PFSK-1 (cell line): ENCODE measurements around the gene TSPAN16.

Source experiments
- FOXP2 ChIP-seq: optimal IDR thresholded peaks from 2 replicates; pipeline ENCODE3; 2011; ENCODE audit warnings: borderline replicate concordance, control low read depth, inconsistent platforms; ENCODE audit not compliant: insufficient read depth; ENCODE audit errors: extremely low read length, extremely low read depth
- POLR2AphosphoS5 ChIP-seq: IDR thresholded peaks from 2 replicates; pipeline ENCODE4 v1.6.1; 2012; ENCODE audit warnings: low read depth, mild to moderate bottlenecking, control low read depth, low read length, moderate library complexity
- SIN3A ChIP-seq: IDR thresholded peaks from 2 replicates; pipeline ENCODE4 v1.6.1; 2012; ENCODE audit warnings: mild to moderate bottlenecking, low read length, moderate library complexity, borderline replicate concordance; ENCODE audit not compliant: insufficient read depth
- TAF1 ChIP-seq: IDR thresholded peaks from 2 replicates; pipeline ENCODE4 v1.6.1; 2012; ENCODE audit warnings: low read length, control low read depth, borderline replicate concordance; ENCODE audit not compliant: insufficient read depth
- TF ChIP-seq, protein P1 (sequence below), 2 experiments: IDR thresholded peaks; 2 replicates each; pipeline versions ENCODE4 v1.6.1 to v1.8.0; 2011 to 2012; ENCODE audit warnings: low read depth in 2 of 2, low read length in 2 of 2, control low read depth in 1 of 2, inconsistent platforms in 1 of 2, mild to moderate bottlenecking in 1 of 2, moderate library complexity in 1 of 2; ENCODE audit not compliant: insufficient read depth in 1 of 2

TSPAN16 gene

GRCh38 chr19:11251217-11251616, 44.7 kb upstream of the TSPAN16 start:
- no peak for TF ChIP-seq SIN3A
- TF ChIP-seq FOXP2 = no peak
- TF ChIP-seq TAF1 = no peak
- TF ChIP-seq, protein P1, sequence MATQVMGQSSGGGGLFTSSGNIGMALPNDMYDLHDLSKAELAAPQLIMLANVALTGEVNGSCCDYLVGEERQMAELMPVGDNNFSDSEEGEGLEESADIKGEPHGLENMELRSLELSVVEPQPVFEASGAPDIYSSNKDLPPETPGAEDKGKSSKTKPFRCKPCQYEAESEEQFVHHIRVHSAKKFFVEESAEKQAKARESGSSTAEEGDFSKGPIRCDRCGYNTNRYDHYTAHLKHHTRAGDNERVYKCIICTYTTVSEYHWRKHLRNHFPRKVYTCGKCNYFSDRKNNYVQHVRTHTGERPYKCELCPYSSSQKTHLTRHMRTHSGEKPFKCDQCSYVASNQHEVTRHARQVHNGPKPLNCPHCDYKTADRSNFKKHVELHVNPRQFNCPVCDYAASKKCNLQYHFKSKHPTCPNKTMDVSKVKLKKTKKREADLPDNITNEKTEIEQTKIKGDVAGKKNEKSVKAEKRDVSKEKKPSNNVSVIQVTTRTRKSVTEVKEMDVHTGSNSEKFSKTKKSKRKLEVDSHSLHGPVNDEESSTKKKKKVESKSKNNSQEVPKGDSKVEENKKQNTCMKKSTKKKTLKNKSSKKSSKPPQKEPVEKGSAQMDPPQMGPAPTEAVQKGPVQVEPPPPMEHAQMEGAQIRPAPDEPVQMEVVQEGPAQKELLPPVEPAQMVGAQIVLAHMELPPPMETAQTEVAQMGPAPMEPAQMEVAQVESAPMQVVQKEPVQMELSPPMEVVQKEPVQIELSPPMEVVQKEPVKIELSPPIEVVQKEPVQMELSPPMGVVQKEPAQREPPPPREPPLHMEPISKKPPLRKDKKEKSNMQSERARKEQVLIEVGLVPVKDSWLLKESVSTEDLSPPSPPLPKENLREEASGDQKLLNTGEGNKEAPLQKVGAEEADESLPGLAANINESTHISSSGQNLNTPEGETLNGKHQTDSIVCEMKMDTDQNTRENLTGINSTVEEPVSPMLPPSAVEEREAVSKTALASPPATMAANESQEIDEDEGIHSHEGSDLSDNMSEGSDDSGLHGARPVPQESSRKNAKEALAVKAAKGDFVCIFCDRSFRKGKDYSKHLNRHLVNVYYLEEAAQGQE (IDR thresholded peaks at IDR 0.05; ENCODE audit: insufficient read depth in 1 of 2, low read depth in 2 of 2, low read length in 2 of 2) = no peak
- no peak for TF ChIP-seq POLR2AphosphoS5

GRCh38 chr19:11251650-11252314, 44.2 kb upstream of the TSPAN16 start:
- TF ChIP-seq SIN3A (no peak), POLR2AphosphoS5 (no peak), FOXP2 (no peak), TAF1 (no peak)
- TF ChIP-seq, protein P1 (IDR thresholded peaks at IDR 0.05; ENCODE audit: insufficient read depth in 1 of 2, low read depth in 2 of 2, low read length in 2 of 2) = no peak

GRCh38 chr19:11252665-11253355, 43.1 kb upstream of the TSPAN16 start:
- TF ChIP-seq SIN3A (no peak), FOXP2 (no peak), POLR2AphosphoS5 (no peak), TAF1 (no peak)
- TF ChIP-seq, protein P1 (IDR thresholded peaks at IDR 0.05; ENCODE audit: insufficient read depth in 1 of 2, low read depth in 2 of 2, low read length in 2 of 2) = no peak

- TF ChIP-seq POLR2AphosphoS5 (no peak), TAF1 (no peak), FOXP2 (no peak), SIN3A (no peak)
- TF ChIP-seq, protein P1 (IDR thresholded peaks at IDR 0.05; ENCODE audit: insufficient read depth in 1 of 2, low read depth in 2 of 2, low read length in 2 of 2) = no peak
These were observed 41.3 kb upstream of the TSPAN16 start for GRCh38 chr19:11254666-11255065.
